SK-N-SH (cell line): ENCODE measurements around the gene HSPB3. TPM values are rescaled to one million over a fixed set of nuclear protein-coding genes. Genes with fewer than 3 reads are reported as not detected.

Experiments
- CTCF ChIA-PET: fragments of 300-600, 350-600 bp; formaldehyde crosslinking; extraction: SDS; loops from one replicate; lab custom pipeline; 2021; lab: Yijun Ruan, JAX
- POLR2A ChIA-PET: fragments of 350-600 bp; sonication (Branson Sonifier 250); formaldehyde crosslinking; extraction: SDS; loops from one replicate; lab custom pipeline; 2020; ENCODE audit warnings: antibody characterized with exemption, inconsistent platforms; lab: Yijun Ruan, JAX
- DNase-seq: peaks from one replicate; pipeline ENCODE4 v3.0.0; 2012
- H2AFZ ChIP-seq: fragments of 200-600 bp; sonication (generic); 2 replicates; pipeline ENCODE4 v1.8.1; 2016; ENCODE audit warnings: antibody characterized with exemption, mild to moderate bottlenecking, low read depth
- H3F3A ChIP-seq: fragments of 200-600 bp; sonication (generic); replicated peaks from 2 replicates; pipeline ENCODE3; 2016; ENCODE audit warnings: antibody characterized with exemption, mild to moderate bottlenecking; ENCODE audit not compliant: insufficient read depth
- H3K27ac ChIP-seq, 2 experiments: fragments of 200-500 bp in 1 of 2; fragments of 200-600 bp in 1 of 2; sonication (Bioruptor generic) in 1 of 2; sonication (generic), shearing (Covaris generic) in 1 of 2; 2 replicates each; pipeline versions ENCODE4 v1.5.1 to v1.6.1; 2014 to 2016; ENCODE audit warnings: low read depth in 2 of 2, inconsistent platforms in 1 of 2, low read length in 1 of 2, mild to moderate bottlenecking in 1 of 2, mixed read lengths in 1 of 2
- H3K27me3 ChIP-seq: fragments of 200-600 bp; sonication (generic), shearing (Covaris generic); 2 replicates; pipeline ENCODE4 v1.6.1; 2016; ENCODE audit warnings: mixed run types; ENCODE audit not compliant: insufficient read depth
- H3K36me3 ChIP-seq, 2 experiments: fragments of 200-500 bp in 1 of 2; fragments of 200-600 bp in 1 of 2; sonication (Bioruptor generic) in 1 of 2; sonication (generic) in 1 of 2; replicated peaks in 1 of 2; 2 replicates each; pipeline versions ENCODE3 to v1.5.1; 2014 to 2016; ENCODE audit warnings: low read length in 1 of 2, mild to moderate bottlenecking in 1 of 2; ENCODE audit not compliant: insufficient read depth in 2 of 2, control insufficient read depth in 1 of 2
- H3K4me1 ChIP-seq, 2 experiments: fragments of 200-500 bp in 1 of 2; fragments of 200-600 bp in 1 of 2; sonication (Bioruptor generic) in 1 of 2; sonication (generic), shearing (Covaris generic) in 1 of 2; 2 replicates each; pipeline versions ENCODE4 v1.5.1 to v1.6.1; 2014 to 2016; ENCODE audit warnings: low read depth in 1 of 2, low read length in 1 of 2, mixed run types in 1 of 2; ENCODE audit not compliant: insufficient read depth in 2 of 2, control insufficient read depth in 1 of 2
- H3K4me2 ChIP-seq: fragments of 200-600 bp; sonication (generic), shearing (Covaris generic); 2 replicates; pipeline ENCODE4 v1.6.1; 2017; ENCODE audit warnings: mixed run types
- H3K4me3 ChIP-seq, 2 experiments: fragments of 200-500 bp in 1 of 2; fragments of 200-600 bp in 1 of 2; sonication (Bioruptor generic) in 1 of 2; sonication (generic), shearing (Covaris generic) in 1 of 2; 2 replicates each; pipeline versions ENCODE4 v1.5.1 to v1.8.1; 2014 to 2016; ENCODE audit warnings: low read depth in 2 of 2, inconsistent platforms in 1 of 2, low read length in 1 of 2, mild to moderate bottlenecking in 1 of 2, mixed read lengths in 1 of 2, moderate library complexity in 1 of 2
- H3K79me2 ChIP-seq: fragments of 200-600 bp; sonication (generic); 2 replicates; pipeline ENCODE4 v1.8.1; 2017; ENCODE audit warnings: mild to moderate bottlenecking; ENCODE audit not compliant: insufficient read depth
- H3K9ac ChIP-seq: fragments of 200-600 bp; sonication (generic); 2 replicates; pipeline ENCODE4 v1.6.1; 2017; ENCODE audit warnings: mixed run types
- H3K9me2 ChIP-seq: fragments of 200-600 bp; sonication (generic); 2 replicates; pipeline ENCODE4 v1.6.1; 2017; ENCODE audit warnings: mixed run types
- H3K9me3 ChIP-seq: fragments of 200-600 bp; sonication (generic); 2 replicates; pipeline ENCODE4 v1.6.1; 2017; ENCODE audit warnings: mixed run types, mild to moderate bottlenecking, moderate library complexity
- H4K20me1 ChIP-seq: fragments of 200-600 bp; sonication (generic); 2 replicates; pipeline ENCODE4 v1.6.1; 2017; ENCODE audit warnings: mild to moderate bottlenecking, mixed run types; ENCODE audit not compliant: insufficient read depth
- ELF1 ChIP-seq: IDR thresholded peaks from 2 replicates; pipeline ENCODE4 v1.4.0; 2012
- EP300 ChIP-seq, 2 experiments: IDR thresholded peaks; 2 replicates each; pipeline versions ENCODE4 v1.4.0 to v1.6.1; 2012; ENCODE audit warnings: borderline replicate concordance in 1 of 2, low read depth in 1 of 2, low read length in 1 of 2
- EZH2phosphoT487 ChIP-seq: fragments of 200-600 bp; sonication (generic); IDR thresholded peaks from 2 replicates; pipeline ENCODE4 v1.6.1; 2017; ENCODE audit warnings: low read depth, mixed run types, mild to moderate bottlenecking, antibody characterized with exemption, moderate library complexity, borderline replicate concordance
- FOXJ3 ChIP-seq: sonication (generic); formaldehyde crosslinking; IDR thresholded peaks from 2 replicates; pipeline ENCODE4 v1.5.1; 2020; ENCODE audit warnings: mild to moderate bottlenecking, missing genetic modification reagents
- FOXM1 ChIP-seq: IDR thresholded peaks from 2 replicates; pipeline ENCODE4 v1.4.0; 2012; ENCODE audit warnings: low read depth, mild to moderate bottlenecking
- GABPA ChIP-seq: IDR thresholded peaks from 2 replicates; pipeline ENCODE4 v1.4.0; 2012; ENCODE audit warnings: low read depth, mild to moderate bottlenecking
- MXI1 ChIP-seq: IDR thresholded peaks from 2 replicates; pipeline ENCODE4 v1.6.1; 2012; ENCODE audit warnings: mild to moderate bottlenecking, low read depth, low read length, improper control_type of control experiment
- NFIC ChIP-seq: IDR thresholded peaks from 2 replicates; pipeline ENCODE4 v1.4.0; 2012; ENCODE audit warnings: borderline replicate concordance
- NRF1 ChIP-seq: IDR thresholded peaks from 2 replicates; pipeline ENCODE4 v1.6.1; 2012; ENCODE audit warnings: low read depth, mild to moderate bottlenecking, low read length
- RAD21 ChIP-seq: IDR thresholded peaks from 2 replicates; pipeline ENCODE4 v1.6.1; 2012; ENCODE audit warnings: mild to moderate bottlenecking, low read length
- RCOR1 ChIP-seq: fragments of 150-350 bp; IDR thresholded peaks from 2 replicates; pipeline ENCODE4 v1.6.1; 2017; ENCODE audit warnings: antibody characterized with exemption, low read length
- REST ChIP-seq: IDR thresholded peaks from 2 replicates; pipeline ENCODE4 v1.6.1; 2012; ENCODE audit warnings: mild to moderate bottlenecking, low read depth, low read length, moderate library complexity
- RFX5 ChIP-seq: IDR thresholded peaks from 2 replicates; pipeline ENCODE4 v1.6.1; 2012; ENCODE audit warnings: mild to moderate bottlenecking, improper control_type of control experiment, low read length
- SIN3A ChIP-seq: IDR thresholded peaks from 2 replicates; pipeline ENCODE4 v1.6.1; 2012; ENCODE audit warnings: low read depth, mild to moderate bottlenecking, low read length, moderate library complexity, borderline replicate concordance
- SMC3 ChIP-seq: IDR thresholded peaks from 2 replicates; pipeline ENCODE4 v1.6.1; 2012; ENCODE audit warnings: low read depth, low read length, improper control_type of control experiment
- TAF1 ChIP-seq: IDR thresholded peaks from 2 replicates; pipeline ENCODE4 v1.6.1; 2012; ENCODE audit warnings: low read depth, mild to moderate bottlenecking, low read length, moderate library complexity, borderline replicate concordance
- TEAD4 ChIP-seq: IDR thresholded peaks from 2 replicates; pipeline ENCODE4 v1.4.0; 2012; ENCODE audit warnings: mild to moderate bottlenecking, borderline replicate concordance; ENCODE audit not compliant: insufficient read depth
- USF1 ChIP-seq: IDR thresholded peaks from 2 replicates; pipeline ENCODE4 v1.4.0; 2012; ENCODE audit warnings: low read depth, borderline replicate concordance
- USF2 ChIP-seq: fragments of 150-350 bp; IDR thresholded peaks from 2 replicates; pipeline ENCODE4 v1.6.1; 2017; ENCODE audit warnings: antibody characterized with exemption, low read length, low read depth, borderline replicate concordance
- YY1 ChIP-seq: IDR thresholded peaks from 2 replicates; pipeline ENCODE4 v1.4.0; 2012; ENCODE audit warnings: low read depth, mild to moderate bottlenecking
- WGBS: methylation state at CpG from one replicate; pipeline ENCODE4 v1.1.6; 2017; ENCODE audit warnings: low lambda C conversion rate; 5-methylcytosine and 5-hydroxymethylcytosine counted together
- polyA plus RNA-seq, 3 experiments: library from polyadenylated mRNA; depleted of rRNA; stranded (reverse); fragments of >200 nt; gene quantifications; 2 replicates each; pipeline ENCODE4 v1.2.3, GENCODE V29; 2012
- TF ChIP-seq, protein P1 (sequence below): fragments of 150-350 bp; IDR thresholded peaks from 2 replicates; pipeline ENCODE4 v1.6.1; 2016; ENCODE audit warnings: mild to moderate bottlenecking, low read depth, low read length

The HSPB3 gene
- polyA plus RNA-seq, 1 of the 3 experiments (the other 2 are of a cell fraction), result 3.3 TPM

DNA sequence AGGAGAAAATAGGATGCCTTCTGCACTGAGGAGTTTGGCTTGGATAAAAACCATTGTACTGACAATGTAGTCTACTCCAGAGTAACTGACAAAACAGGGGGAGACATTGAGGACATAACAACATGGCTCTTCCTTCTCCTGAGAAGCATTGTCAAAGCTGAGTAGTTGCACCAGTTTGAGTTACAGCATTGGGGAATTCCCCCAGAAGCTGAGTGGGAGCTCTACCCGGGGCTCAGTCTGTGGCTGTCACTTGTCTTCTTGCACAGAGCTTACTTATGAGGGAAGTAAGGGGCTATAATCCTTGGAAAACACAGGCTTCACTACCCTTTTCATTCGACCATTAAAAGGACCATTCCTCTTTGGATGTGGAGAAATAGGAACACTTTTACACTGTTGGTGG lies 21.2 kb downstream of the HSPB3 start (continued):
- no peak for TF ChIP-seq YY1

DNA sequence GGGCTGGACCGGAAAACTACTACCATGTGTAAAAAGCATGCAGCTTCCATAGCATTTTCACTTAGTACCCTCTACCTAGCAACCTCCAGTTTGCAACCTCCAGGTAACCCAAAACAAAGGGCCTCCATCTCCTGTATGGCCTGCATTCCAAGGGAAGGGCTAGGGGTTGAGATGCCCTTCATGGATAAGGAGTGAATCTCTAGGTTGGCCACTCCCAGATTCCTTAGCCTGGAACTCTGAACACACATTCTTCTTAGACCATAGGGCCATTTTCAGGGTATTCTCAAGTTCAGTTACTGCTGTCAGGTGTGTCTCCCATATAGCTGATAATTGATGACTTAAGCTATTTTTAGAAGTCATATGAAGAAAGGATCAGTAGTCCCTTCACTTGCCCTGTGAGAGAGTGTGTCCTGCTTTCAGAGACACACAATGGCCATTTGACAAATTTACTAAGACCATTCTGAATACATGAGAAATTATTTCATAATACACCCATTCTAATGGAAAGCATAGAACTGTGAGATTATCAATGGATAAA lies 22.5 kb downstream of the HSPB3 start:
- Histone ChIP-seq H3K4me3 (no peak overlapping the region), H3K27me3 (no peaks in the 10 kb centered on the region), H3K4me1 (no peaks in the 10 kb centered on the region), H2AFZ (no peak overlapping the region), H3K36me3 (no peaks in the 10 kb centered on the region), H4K20me1 (no peaks in the 10 kb centered on the region), H3K4me2 (no peak overlapping the region), H3K27ac (no peak overlapping the region), H3K9me2 (no peaks in the 10 kb centered on the region), H3K9me3 (no peaks in the 10 kb centered on the region), H3F3A (no peaks in the 10 kb centered on the region), H3K9ac (no peak overlapping the region), H3K79me2 (no peaks in the 10 kb centered on the region)
- CTCF ChIA-PET, result interaction anchor here (0.7 kb wide), 1 partner anchor 11 kb away, joined by 3 read pairs; no protein-coding TSS in a partner anchor
- POLR2A ChIA-PET, result no interaction called here
- DNase-seq, result no peak
- TF ChIP-seq, protein P1, sequence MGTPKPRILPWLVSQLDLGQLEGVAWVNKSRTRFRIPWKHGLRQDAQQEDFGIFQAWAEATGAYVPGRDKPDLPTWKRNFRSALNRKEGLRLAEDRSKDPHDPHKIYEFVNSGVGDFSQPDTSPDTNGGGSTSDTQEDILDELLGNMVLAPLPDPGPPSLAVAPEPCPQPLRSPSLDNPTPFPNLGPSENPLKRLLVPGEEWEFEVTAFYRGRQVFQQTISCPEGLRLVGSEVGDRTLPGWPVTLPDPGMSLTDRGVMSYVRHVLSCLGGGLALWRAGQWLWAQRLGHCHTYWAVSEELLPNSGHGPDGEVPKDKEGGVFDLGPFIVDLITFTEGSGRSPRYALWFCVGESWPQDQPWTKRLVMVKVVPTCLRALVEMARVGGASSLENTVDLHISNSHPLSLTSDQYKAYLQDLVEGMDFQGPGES, result no peak
- WGBS, result 27% methylated on average over 1 of the region's 1 CpG

GRCh38 chr5:54480296-54480695 lies 24.8 kb downstream of the HSPB3 start:
- no peaks in the 10 kb centered on the region for H4K20me1 ChIP-seq
- H3K4me3 ChIP-seq, result no peak overlapping the region
- no peak overlapping the region for H3K4me2 ChIP-seq
- no peaks in the 10 kb centered on the region for H3K27me3 ChIP-seq
- TF ChIP-seq RAD21, result no peak
- no peak for TF ChIP-seq USF2
- TF ChIP-seq GABPA, result no peak
- no peak for TF ChIP-seq ELF1
- TF ChIP-seq MXI1, result no peak
- TF ChIP-seq SMC3, result no peak
- TF ChIP-seq RFX5, result no peak
- TF ChIP-seq TEAD4, result no peak
- no peak for TF ChIP-seq EP300 (IDR thresholded peaks at IDR 0.05; ENCODE audit: borderline replicate concordance in 1 of 2, low read depth in 1 of 2, low read length in 1 of 2)
- no peak for TF ChIP-seq TAF1
- TF ChIP-seq SIN3A, result no peak
- no peak for TF ChIP-seq EZH2phosphoT487
- TF ChIP-seq NFIC, result no peak
- no peak for TF ChIP-seq REST
- no peak for TF ChIP-seq YY1
- TF ChIP-seq USF1, result no peak
- TF ChIP-seq FOXJ3 (CRISPR knock-in tag), result no peak
- TF ChIP-seq NRF1, result no peak
- TF ChIP-seq RCOR1, result no peak
- TF ChIP-seq FOXM1, result no peak
- H3K9me2 ChIP-seq, result no peaks in the 10 kb centered on the region
- ChIA-PET POLR2A (no interaction called here), CTCF (interaction anchor here (2.1 kb wide), 1 partner anchor 9 kb away, joined by 17 read pairs; no protein-coding TSS in a partner anchor)
- H3K9me3 ChIP-seq, result no peaks in the 10 kb centered on the region
- H3K79me2 ChIP-seq, result no peaks in the 10 kb centered on the region
- no peaks in the 10 kb centered on the region for H3K4me1 ChIP-seq
- no peaks in the 10 kb centered on the region for H3F3A ChIP-seq
- no peak overlapping the region for H2AFZ ChIP-seq
- no peaks in the 10 kb centered on the region for H3K36me3 ChIP-seq
- H3K9ac ChIP-seq, result no peak overlapping the region
- DNase-seq, result no peak
- no peak overlapping the region for H3K27ac ChIP-seq
